ENCODE measurements around the gene DBP.

DNA sequence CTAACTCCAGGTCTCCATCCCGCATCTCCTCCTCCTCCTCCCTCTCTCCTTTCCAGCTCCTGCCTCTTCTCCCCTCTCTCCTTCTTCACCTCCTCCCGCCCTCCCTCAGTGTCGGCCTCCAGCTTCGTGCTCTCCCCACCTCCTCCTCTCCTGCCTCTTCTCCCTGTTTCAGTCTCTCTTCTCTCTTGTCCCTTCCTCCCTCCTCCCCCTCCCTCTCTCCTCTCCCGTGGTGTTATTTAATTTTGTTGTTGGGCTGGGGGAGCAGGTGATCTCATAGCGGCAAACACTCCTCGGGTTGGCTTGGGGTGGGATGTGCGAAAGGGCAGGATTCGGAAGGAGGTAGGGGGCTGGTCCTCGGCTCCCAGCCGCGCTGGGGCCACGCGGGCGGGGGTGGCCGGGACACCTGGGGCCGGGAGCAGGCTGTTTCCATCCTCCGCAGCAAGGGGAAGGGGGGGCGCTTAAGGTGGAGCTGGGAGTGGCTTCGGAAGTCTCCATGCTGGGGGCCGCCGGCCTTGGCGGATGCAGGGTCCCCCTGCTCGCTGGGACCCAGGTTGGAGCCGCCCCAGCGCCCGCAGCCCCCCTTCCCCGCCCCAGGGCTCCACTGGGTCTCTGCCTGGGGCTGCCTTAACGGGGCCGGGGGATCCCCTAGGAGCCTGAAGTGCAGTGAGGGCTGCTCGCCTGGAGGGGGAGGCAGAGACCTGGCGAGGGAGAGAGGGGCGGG lies 9.0 kb upstream of the DBP start, which contains the start of gene CA11:
- TF ChIP-seq, protein P1, sequence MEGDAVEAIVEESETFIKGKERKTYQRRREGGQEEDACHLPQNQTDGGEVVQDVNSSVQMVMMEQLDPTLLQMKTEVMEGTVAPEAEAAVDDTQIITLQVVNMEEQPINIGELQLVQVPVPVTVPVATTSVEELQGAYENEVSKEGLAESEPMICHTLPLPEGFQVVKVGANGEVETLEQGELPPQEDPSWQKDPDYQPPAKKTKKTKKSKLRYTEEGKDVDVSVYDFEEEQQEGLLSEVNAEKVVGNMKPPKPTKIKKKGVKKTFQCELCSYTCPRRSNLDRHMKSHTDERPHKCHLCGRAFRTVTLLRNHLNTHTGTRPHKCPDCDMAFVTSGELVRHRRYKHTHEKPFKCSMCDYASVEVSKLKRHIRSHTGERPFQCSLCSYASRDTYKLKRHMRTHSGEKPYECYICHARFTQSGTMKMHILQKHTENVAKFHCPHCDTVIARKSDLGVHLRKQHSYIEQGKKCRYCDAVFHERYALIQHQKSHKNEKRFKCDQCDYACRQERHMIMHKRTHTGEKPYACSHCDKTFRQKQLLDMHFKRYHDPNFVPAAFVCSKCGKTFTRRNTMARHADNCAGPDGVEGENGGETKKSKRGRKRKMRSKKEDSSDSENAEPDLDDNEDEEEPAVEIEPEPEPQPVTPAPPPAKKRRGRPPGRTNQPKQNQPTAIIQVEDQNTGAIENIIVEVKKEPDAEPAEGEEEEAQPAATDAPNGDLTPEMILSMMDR (IDR thresholded peaks at IDR 0.05): peak; percentile 73 to 80 (median 76)
- no peak for TF ChIP-seq POLR2A (IDR thresholded peaks at IDR 0.05)
